HEK293T (cell line): ENCODE data around the gene MIPOL1.

Experiments
- BHLHE40 ChIP-seq: fragments of 450-650 bp; IDR thresholded peaks from 2 replicates; pipeline ENCODE4 v1.6.1; 2016; ENCODE audit warnings: mild to moderate bottlenecking, moderate library complexity, borderline replicate concordance
- FOXK2 ChIP-seq: fragments of 450-650 bp; IDR thresholded peaks from 2 replicates; pipeline ENCODE4 v1.6.1; 2016; ENCODE audit warnings: mild to moderate bottlenecking
- SP1 ChIP-seq: fragments of 450-650 bp; IDR thresholded peaks from 2 replicates; pipeline ENCODE4 v1.6.1; 2017
- TARDBP ChIP-seq: fragments of 450-650 bp; IDR thresholded peaks from 2 replicates; pipeline ENCODE4 v1.6.1; 2016

GRCh38 chr14:37179896-37180502 is 17.7 kb upstream of the MIPOL1 start:
- TF ChIP-seq TARDBP = no peak
- no peak for TF ChIP-seq SP1
- TF ChIP-seq BHLHE40 = no peak
- no peak for TF ChIP-seq FOXK2
